ENCODE measurements around the gene MFGE8. TPM values are rescaled to one million over a fixed set of nuclear protein-coding genes. Genes with fewer than 3 reads are reported as not detected.

MFGE8 gene
- total RNA-seq, 1 donor: 195 TPM

GRCh38 chr15:88866295-88866881, 46.8 kb downstream of the MFGE8 start:
- Histone ChIP-seq H3K79me2 (ENCODE audit: insufficient read depth, low read length) (no peaks in the 10 kb centered on the region), H3K4me3 (ENCODE audit: insufficient read depth, low read length) (no peak overlapping the region), H3K27me3 (ENCODE audit: insufficient read depth, low read length) (peaks cover 21% of the 10 kb centered on the region), H3K36me3 (ENCODE audit: insufficient read depth, low read length) (no peaks in the 10 kb centered on the region), H3K9me3 (ENCODE audit: low read depth, low read length) (no peaks in the 10 kb centered on the region), H3K4me1 (ENCODE audit: insufficient read depth, low read length) (no peaks in the 10 kb centered on the region), H4K20me1 (ENCODE audit: insufficient read depth, low read length) (no peaks in the 10 kb centered on the region), H3K4me2 (ENCODE audit: insufficient read depth, low read length) (no peak overlapping the region), H3K27ac (ENCODE audit: low read depth, low read length) (no peak overlapping the region), H2AFZ (ENCODE audit: low read length) (no peak overlapping the region)
- TF ChIP-seq CTCF (IDR thresholded peaks at IDR 0.05; ENCODE audit: extremely low read depth, low read depth, low read length): no peak
- no peak for DNase-seq (ENCODE audit: insufficient read length, low spot score, missing footprints)

GRCh38 chr15:88865498-88866099, 47.6 kb downstream of the MFGE8 start:
- Histone ChIP-seq H4K20me1 (ENCODE audit: insufficient read depth, low read length) (no peaks in the 10 kb centered on the region), H3K9me3 (ENCODE audit: low read depth, low read length) (no peaks in the 10 kb centered on the region), H3K79me2 (ENCODE audit: insufficient read depth, low read length) (no peaks in the 10 kb centered on the region), H3K4me3 (ENCODE audit: insufficient read depth, low read length) (no peak overlapping the region), H3K27me3 (ENCODE audit: insufficient read depth, low read length) (peaks cover 16% of the 10 kb centered on the region), H3K27ac (ENCODE audit: low read depth, low read length) (no peak overlapping the region), H3K4me1 (ENCODE audit: insufficient read depth, low read length) (no peaks in the 10 kb centered on the region), H3K4me2 (ENCODE audit: insufficient read depth, low read length) (no peak overlapping the region), H3K36me3 (ENCODE audit: insufficient read depth, low read length) (no peaks in the 10 kb centered on the region), H2AFZ (ENCODE audit: low read length) (no peak overlapping the region)
- DNase-seq (ENCODE audit: insufficient read length, low spot score, missing footprints): peak; percentile 78
- no peak for TF ChIP-seq CTCF (IDR thresholded peaks at IDR 0.05; ENCODE audit: extremely low read depth, low read depth, low read length)

GRCh38 chr15:88864861-88865497, 48.2 kb downstream of the MFGE8 start:
- Histone ChIP-seq H4K20me1 (ENCODE audit: insufficient read depth, low read length) (no peaks in the 10 kb centered on the region), H3K27me3 (ENCODE audit: insufficient read depth, low read length) (peaks cover 14% of the 10 kb centered on the region), H3K79me2 (ENCODE audit: insufficient read depth, low read length) (no peaks in the 10 kb centered on the region), H3K4me2 (ENCODE audit: insufficient read depth, low read length) (no peak overlapping the region), H3K9me3 (ENCODE audit: low read depth, low read length) (no peaks in the 10 kb centered on the region), H3K4me1 (ENCODE audit: insufficient read depth, low read length) (no peaks in the 10 kb centered on the region), H3K27ac (ENCODE audit: low read depth, low read length) (no peak overlapping the region), H3K36me3 (ENCODE audit: insufficient read depth, low read length) (no peaks in the 10 kb centered on the region), H2AFZ (ENCODE audit: low read length) (no peak overlapping the region), H3K4me3 (ENCODE audit: insufficient read depth, low read length) (no peak overlapping the region)
- no peak for TF ChIP-seq CTCF (IDR thresholded peaks at IDR 0.05; ENCODE audit: extremely low read depth, low read depth, low read length)
- DNase-seq (ENCODE audit: insufficient read length, low spot score, missing footprints): peak; percentile 80

- H4K20me1 ChIP-seq (ENCODE audit: insufficient read depth, low read length): no peaks in the 10 kb centered on the region
- no peak for TF ChIP-seq CTCF (IDR thresholded peaks at IDR 0.05; ENCODE audit: extremely low read depth, low read depth, low read length)
Measured at GRCh38 chr15:88863412-88863811, 49.8 kb downstream of the MFGE8 start.

More at GRCh38 chr15:88863412-88863811, 49.8 kb downstream of the MFGE8 start:
- Histone ChIP-seq H3K27me3 (ENCODE audit: insufficient read depth, low read length) (peaks cover 2% of the 10 kb centered on the region), H3K36me3 (ENCODE audit: insufficient read depth, low read length) (no peaks in the 10 kb centered on the region), H2AFZ (ENCODE audit: low read length) (no peak overlapping the region), H3K4me3 (ENCODE audit: insufficient read depth, low read length) (no peak overlapping the region), H3K27ac (ENCODE audit: low read depth, low read length) (no peak overlapping the region), H3K79me2 (ENCODE audit: insufficient read depth, low read length) (no peaks in the 10 kb centered on the region), H3K4me1 (ENCODE audit: insufficient read depth, low read length) (no peaks in the 10 kb centered on the region), H3K4me2 (ENCODE audit: insufficient read depth, low read length) (no peak overlapping the region), H3K9me3 (ENCODE audit: low read depth, low read length) (no peaks in the 10 kb centered on the region)
- peak; percentile 18 for DNase-seq (ENCODE audit: insufficient read length, low spot score, missing footprints)

Data from osteoblast (primary cell).